HG03139 (cell line): ENCODE results near the gene MIA2.

Source experiments
- ATAC-seq: cut with Tn5 transposase; IDR thresholded peaks from one replicate; pipeline ENCODE4 v1.9.1; 2021; ENCODE audit not compliant: unreplicated experiment

The MIA2 gene

GRCh38 chr14:39433452-39433813 lies 199.7 kb downstream of the MIA2 start:
- no peak for ATAC-seq

GRCh38 chr14:39434401-39434800 lies 200.7 kb downstream of the MIA2 start:
- ATAC-seq: no peak

GRCh38 chr14:39435241-39435640 lies 201.5 kb downstream of the MIA2 start:
- ATAC-seq: no peak
